Chondrocyte (in vitro differentiated cells): ENCODE data around the gene PFDN4. TPM values are rescaled to one million over a fixed set of nuclear protein-coding genes. Genes with fewer than 3 reads are reported as not detected.

ENCODE experiments used
- DNase-seq: peaks from one replicate; pipeline ENCODE4 v3.0.0; 2021; ENCODE audit warnings: mixed read lengths, low spot score
- H3K27ac Mint-ChIP-seq: one replicate; pipeline ENCODE4 v1.8.0; 2021; ENCODE audit warnings: mild to moderate bottlenecking, moderate library complexity, mixed read lengths; ENCODE audit not compliant: unreplicated experiment
- H3K27me3 Mint-ChIP-seq: 2 replicates; pipeline ENCODE4 v1.8.0; 2021; ENCODE audit warnings: low read depth, mixed read lengths
- H3K36me3 Mint-ChIP-seq: 2 replicates; pipeline ENCODE4 v1.8.0; 2021; ENCODE audit warnings: low read depth, mixed read lengths
- H3K4me1 Mint-ChIP-seq: 2 replicates; pipeline ENCODE4 v1.8.0; 2021; ENCODE audit warnings: low read depth, mild to moderate bottlenecking, mixed read lengths
- H3K4me3 Mint-ChIP-seq: one replicate; pipeline ENCODE4 v1.8.0; 2021; ENCODE audit warnings: mild to moderate bottlenecking, moderate library complexity, mixed read lengths; ENCODE audit not compliant: unreplicated experiment
- H3K9me3 Mint-ChIP-seq: 2 replicates; pipeline ENCODE4 v1.8.0; 2021; ENCODE audit warnings: low read depth, mixed read lengths
- CTCF ChIP-seq: fragments of 200-600 bp; sonication (generic); IDR thresholded peaks from 2 replicates; pipeline ENCODE4 v1.5.0; 2021; ENCODE audit warnings: antibody characterized with exemption, mild to moderate bottlenecking, moderate library complexity
- total RNA-seq: library from RNA; stranded (reverse); gene quantifications from 3 replicates; pipeline ENCODE4 v1.2.1, GENCODE V29; 2021

Gene PFDN4
- total RNA-seq, 1 donor from 2014 or later = 18.6 TPM

DNA sequence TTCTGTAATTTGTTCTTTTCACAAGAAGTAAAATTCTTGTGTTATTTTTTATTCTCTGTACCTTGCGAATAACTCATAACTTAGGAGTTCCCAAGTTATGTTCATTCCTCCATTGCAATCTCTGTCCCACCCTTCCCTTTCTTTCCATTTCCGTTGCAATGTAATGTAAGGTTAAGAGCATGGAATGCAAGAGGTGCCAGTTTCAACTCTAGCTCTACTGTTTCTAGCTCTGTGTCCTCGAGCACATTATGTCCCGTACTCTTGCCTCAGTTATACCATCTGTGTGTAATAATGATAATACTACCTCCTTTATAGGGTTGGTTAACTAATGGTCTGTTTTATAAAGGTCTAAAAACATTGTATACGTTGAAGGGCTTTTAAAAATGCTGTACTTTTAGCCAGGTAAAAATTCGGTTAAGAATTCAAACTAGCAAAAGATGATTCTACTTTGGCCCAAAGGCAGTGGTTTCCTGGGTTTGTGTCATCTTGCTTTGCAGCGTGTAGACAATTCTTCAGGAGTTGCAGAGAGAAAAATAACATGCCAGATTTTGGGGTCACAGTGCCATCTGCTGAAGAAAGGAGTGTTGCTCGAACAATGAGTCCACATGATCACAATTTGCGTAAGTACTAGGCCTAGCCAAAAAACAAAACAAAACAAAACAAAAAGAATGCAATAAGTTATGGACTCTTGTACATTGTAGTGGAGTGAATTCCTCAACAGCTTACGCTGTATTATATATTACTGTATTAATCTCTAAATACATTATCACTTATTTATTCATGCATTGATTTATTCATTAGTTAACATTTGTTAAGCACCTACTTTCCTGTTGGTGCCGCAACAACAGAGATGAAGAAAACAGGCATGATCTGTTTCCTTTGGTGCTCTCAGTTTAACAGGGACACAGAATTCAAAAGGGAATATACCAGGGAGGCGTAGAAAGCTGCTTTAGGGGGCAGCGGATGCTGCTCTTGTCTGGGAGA is 10.0 kb upstream of the PFDN4 start:
- H3K27ac Mint-ChIP-seq = no peak overlapping the region
- no peaks in the 10 kb centered on the region for H3K36me3 Mint-ChIP-seq
- no peak for DNase-seq
- no peak overlapping the region for H3K4me3 Mint-ChIP-seq
- H3K9me3 Mint-ChIP-seq = no peaks in the 10 kb centered on the region
- peak; percentile 46 for TF ChIP-seq CTCF
- H3K27me3 Mint-ChIP-seq = peaks cover 12% of the 10 kb centered on the region
- H3K4me1 Mint-ChIP-seq = no peaks in the 10 kb centered on the region

- no peak for DNase-seq
- H3K9me3 Mint-ChIP-seq = no peaks in the 10 kb centered on the region
- TF ChIP-seq CTCF = no peak
- H3K27me3 Mint-ChIP-seq = peaks cover 11% of the 10 kb centered on the region
- no peaks in the 10 kb centered on the region for H3K4me1 Mint-ChIP-seq
- no peak overlapping the region for H3K27ac Mint-ChIP-seq
- H3K36me3 Mint-ChIP-seq = no peaks in the 10 kb centered on the region
- H3K4me3 Mint-ChIP-seq = no peak overlapping the region
These were observed 8.6 kb upstream of the PFDN4 start for GRCh38 chr20:54199283-54199682.

DNA sequence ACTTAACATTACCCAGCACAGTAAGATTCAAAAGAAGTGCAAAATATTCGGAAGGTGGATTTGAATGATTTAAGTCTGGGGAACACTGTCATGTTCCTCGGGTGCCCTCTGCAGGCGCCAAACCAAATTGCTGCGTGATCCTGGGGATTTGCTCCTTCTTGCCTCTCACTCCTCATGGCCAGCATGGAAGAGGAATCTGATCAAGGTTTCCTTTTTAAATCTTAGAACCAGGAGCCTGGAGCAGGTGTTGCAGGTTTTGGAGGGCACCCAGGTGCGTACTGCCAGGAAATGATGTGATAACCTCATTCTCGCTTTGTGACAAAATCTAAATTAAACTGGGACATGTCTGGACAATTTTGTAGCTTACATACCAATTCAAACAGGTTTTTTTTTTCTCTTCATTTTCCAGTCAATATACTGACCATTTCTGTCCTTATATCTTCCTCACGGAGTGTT is 8.1 kb upstream of the PFDN4 start:
- Mint-ChIP-seq H3K4me3 (no peak overlapping the region), H3K36me3 (no peaks in the 10 kb centered on the region), H3K9me3 (no peaks in the 10 kb centered on the region), H3K27ac (no peak overlapping the region), H3K27me3 (peaks cover 11% of the 10 kb centered on the region), H3K4me1 (no peaks in the 10 kb centered on the region)
- DNase-seq = no peak
- peak; percentile 95 for TF ChIP-seq CTCF

DNA sequence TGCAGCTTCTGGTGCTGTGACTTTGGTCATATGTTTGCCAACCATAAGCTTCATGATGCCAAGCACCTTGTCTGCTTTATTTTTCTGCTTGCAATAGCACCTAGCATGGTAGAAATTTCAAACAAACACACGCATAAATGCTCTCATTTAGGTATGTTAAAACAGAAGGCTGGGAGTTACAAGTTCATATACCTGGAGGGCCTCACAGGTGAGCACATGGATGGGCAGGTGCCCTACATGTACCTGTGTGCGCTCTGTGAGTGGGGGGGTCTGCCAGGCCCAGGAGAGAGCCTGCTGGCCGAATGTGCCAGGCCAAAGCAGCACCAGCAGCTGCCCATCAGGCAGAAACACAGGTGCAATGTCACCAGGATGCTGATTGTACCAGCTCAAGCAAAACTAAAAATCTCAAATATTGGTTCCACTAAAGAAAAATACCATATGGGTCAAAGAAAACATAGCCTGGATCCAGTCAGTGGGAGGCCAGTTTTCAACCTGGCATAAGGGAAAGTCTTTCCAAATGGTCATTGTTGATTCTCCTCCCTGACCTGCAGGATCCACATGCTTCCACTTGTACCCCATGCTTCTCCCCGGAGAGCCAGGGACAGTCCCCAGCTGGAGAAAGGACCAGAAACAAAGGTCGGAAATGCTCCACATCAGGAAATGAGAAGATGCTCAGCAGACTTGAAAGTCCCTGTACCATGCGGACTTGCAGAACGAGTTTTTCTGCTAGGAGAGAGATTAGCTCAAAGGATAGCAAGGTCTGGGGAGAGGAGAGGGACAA is 7.2 kb upstream of the PFDN4 start:
- H3K4me1 Mint-ChIP-seq = no peaks in the 10 kb centered on the region
- DNase-seq = no peak
- H3K9me3 Mint-ChIP-seq = no peaks in the 10 kb centered on the region
- no peak for TF ChIP-seq CTCF
- no peak overlapping the region for H3K4me3 Mint-ChIP-seq
- no peak overlapping the region for H3K27ac Mint-ChIP-seq
- H3K36me3 Mint-ChIP-seq = no peaks in the 10 kb centered on the region
- peaks cover 9% of the 10 kb centered on the region for H3K27me3 Mint-ChIP-seq

- Mint-ChIP-seq H3K4me1 (no peaks in the 10 kb centered on the region), H3K27ac (no peak overlapping the region)
These were observed 6.5 kb upstream of the PFDN4 start for GRCh38 chr20:54201268-54201846.

More at GRCh38 chr20:54201268-54201846, 6.5 kb upstream of the PFDN4 start:
- no peak for TF ChIP-seq CTCF
- no peaks in the 10 kb centered on the region for H3K36me3 Mint-ChIP-seq
- peaks cover 4% of the 10 kb centered on the region for H3K27me3 Mint-ChIP-seq
- no peak for DNase-seq
- H3K4me3 Mint-ChIP-seq = no peak overlapping the region
- no peaks in the 10 kb centered on the region for H3K9me3 Mint-ChIP-seq
